Measurements from ENCODE around the gene ACOT7.

DNA sequence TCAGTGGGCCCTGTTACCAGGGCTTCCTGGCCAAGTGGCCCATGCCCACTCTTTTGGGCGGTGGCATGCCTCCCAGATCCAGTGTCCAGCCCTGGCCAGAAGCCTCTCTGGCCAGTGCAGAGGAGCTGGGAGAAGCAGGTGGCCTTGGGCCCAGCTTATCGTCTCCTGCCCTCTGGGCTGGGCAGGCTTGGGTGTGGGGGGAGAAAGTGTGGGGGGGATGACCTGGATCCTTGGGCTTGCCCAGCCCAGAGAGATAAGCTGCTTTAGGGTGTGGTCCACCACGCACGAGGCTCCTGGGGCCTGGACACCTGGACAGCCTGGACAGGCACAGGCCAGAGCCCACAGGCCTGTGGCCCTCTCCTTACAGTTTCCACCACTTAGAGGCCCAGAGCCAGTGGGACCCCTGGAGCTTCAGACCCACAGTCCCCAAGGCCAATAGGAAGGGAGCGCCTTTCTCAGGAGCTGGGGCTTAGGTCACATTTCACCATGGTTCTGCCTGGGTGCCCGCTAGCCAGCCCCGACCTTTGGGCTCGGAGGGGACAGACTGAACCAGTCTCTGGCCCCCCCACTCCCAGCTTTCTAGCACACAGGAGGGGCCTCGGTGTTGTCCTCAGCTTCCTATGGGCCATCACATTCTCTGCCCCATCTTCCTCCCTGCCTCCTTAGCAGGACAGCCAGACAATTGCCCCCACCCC, 32.9 kb upstream of the ACOT7 start:
- TF ChIP-seq CTCF (IDR thresholded peaks at IDR 0.05; ENCODE audit: insufficient read depth, low read length, poor library complexity, severe bottlenecking), result no peak
- TF ChIP-seq EZH2phosphoT487 (conservative IDR thresholded peaks at IDR 0.05; ENCODE audit: low read length), result no peak

Measured in SU-DHL-6 (cell line).